ENCODE measurements around the gene MEX3A.

- TF ChIP-seq CTCF (IDR thresholded peaks at IDR 0.05), result no peak
- TF ChIP-seq POLR2A (IDR thresholded peaks at IDR 0.05), result no peak
Measured at GRCh38 chr1:156079762-156080161, 2.5 kb downstream of the MEX3A start.
